Measurements from ENCODE around the gene NPNT.

DNA sequence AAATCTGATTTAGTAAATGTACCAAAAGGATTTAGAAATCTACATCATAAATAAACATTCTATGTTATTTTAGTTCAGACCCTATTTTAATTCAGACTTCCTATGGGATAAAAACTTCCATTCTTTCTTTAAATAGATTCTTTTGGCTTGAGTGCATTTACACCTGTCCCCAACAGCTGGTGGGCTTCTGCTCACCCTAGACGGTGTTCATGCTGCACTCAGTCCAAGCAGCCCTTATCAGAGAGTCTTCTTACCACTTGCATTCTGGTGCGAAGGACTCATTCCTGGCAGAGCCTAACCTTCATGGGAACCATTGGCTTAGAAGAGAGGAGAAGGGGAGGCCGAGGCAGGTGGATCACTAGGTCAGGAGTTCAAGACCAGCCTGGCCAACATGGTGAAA is 57.3 kb downstream of the NPNT start:
- TF ChIP-seq, protein P1, sequence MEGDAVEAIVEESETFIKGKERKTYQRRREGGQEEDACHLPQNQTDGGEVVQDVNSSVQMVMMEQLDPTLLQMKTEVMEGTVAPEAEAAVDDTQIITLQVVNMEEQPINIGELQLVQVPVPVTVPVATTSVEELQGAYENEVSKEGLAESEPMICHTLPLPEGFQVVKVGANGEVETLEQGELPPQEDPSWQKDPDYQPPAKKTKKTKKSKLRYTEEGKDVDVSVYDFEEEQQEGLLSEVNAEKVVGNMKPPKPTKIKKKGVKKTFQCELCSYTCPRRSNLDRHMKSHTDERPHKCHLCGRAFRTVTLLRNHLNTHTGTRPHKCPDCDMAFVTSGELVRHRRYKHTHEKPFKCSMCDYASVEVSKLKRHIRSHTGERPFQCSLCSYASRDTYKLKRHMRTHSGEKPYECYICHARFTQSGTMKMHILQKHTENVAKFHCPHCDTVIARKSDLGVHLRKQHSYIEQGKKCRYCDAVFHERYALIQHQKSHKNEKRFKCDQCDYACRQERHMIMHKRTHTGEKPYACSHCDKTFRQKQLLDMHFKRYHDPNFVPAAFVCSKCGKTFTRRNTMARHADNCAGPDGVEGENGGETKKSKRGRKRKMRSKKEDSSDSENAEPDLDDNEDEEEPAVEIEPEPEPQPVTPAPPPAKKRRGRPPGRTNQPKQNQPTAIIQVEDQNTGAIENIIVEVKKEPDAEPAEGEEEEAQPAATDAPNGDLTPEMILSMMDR (IDR thresholded peaks at IDR 0.05): no peak
- no peak for TF ChIP-seq POLR2A (IDR thresholded peaks at IDR 0.05)

All from vagina (tissue), 2 donors.